HG03378 (cell line): ENCODE data around the gene AQP1.

ENCODE experiments used
- ATAC-seq: cut with Tn5 transposase; IDR thresholded peaks from one replicate; pipeline ENCODE4 v1.9.1; 2021; ENCODE audit warnings: mild to moderate bottlenecking, moderate library complexity; ENCODE audit not compliant: unreplicated experiment

Gene AQP1

DNA sequence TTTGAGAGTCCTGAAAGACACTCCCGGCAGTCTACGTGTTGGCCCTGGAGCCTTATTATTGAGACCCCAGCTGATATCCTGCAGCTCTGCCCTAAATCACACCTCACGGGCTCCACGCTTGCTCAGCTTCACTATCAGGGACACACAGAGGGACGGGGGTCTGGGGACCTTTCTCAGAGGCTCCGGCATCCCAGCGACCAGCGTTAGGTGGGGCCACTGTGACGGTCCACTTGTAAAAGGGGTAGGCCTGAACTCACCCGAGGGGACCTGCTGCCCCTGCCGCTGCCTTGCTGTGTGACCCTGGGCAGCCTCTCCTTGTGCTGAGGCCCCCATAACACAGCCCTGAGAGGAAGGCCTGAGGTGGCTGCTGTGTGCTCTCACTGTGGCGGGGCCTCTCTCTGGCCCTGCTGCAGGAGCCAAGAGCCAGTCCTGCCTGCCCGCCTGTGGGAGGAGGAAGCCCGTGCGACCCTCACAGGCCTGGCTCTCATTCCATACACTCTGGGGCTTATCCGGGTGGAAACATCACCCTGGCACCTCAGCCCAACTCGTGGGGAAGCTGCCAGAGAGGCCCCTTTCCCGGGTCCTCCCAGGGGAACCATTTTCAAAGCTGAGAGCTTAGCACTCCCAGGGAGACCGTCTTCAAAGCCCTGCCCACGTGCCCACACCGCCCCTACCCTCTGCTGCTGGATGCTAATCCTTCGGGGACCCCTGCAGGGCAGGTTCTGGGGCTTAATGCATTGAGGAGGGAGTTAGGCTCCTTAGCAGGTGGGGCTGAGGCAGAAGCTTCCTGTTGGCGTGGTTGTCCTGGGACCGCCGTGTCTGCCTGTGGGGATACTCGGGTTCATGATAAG is 21.7 kb downstream of the AQP1 start:
- ATAC-seq: no peak

DNA sequence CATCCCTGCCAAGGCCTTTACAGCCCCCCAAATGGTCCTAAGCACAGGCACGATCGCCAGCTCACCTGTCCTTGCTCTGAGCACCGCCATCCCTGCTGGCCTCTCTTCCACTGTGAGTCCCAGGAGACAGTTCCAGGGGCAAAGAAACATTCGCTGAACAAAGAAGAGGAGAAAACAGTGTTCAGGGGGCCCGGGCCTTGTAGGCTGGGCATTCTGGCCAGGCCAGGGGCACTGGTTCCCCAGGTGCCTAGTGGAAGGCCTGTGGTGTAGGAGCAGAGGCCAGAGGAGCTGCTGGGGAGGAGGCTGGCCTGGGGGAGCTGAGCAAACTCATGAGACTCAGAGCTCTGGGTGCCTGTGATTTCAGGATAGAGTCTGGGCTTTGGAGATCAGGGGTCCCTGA is 22.6 kb downstream of the AQP1 start:
- no peak for ATAC-seq

DNA sequence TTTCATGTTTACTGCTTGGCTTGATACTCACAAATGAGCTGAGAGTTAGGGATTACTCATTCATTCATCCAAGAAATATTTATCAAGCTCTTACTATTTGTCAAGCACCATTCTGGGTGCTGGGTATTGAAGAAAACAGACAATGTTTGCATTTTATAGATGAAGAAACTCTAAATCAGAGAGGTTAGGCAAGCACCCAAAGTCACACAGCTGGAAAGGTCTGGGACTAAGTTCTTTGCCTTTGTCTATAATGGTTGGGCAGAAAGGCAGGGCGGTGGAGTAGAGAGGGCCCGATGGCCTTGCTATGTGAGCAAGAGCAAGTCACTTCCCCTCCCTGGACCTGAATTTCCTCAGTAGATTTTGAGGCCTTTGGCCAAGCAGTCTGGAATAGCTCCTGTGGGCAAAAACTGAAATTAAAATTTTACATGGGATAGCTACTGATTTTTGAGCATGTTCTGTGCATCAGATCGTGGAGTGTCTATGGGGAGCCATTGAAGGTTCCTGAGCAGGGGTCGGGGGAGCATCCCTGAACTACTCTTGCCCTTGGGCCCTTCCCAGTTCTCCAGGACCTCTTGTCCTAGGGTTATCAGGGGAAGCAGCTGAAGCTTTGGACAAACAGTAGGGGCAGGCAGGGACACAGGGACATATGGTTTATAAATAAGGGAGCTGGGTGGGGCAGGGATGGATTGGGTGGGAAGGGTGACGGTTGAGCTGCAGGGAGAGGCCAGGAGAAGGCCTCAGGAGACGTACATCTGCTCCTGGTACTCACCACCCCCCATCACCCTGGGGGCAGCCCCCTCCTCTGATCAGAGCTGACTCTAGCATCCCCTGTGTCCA is 23.3 kb downstream of the AQP1 start:
- no peak for ATAC-seq

DNA sequence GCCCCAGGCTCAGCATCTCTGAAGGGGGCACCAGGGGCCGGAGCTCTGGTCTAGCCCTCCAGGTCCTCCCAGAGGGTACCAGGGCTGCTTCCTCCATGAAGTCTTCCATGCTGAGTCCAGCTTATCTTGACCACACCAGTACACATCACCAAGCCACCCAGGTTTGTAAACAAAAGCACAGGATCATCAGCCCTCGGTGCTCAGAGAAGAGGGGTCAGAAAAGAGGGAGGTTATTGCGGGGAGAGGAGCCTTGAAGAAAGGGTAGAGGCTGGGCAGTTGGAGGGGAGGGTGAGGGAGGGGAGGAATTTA is 23.9 kb downstream of the AQP1 start:
- no peak for ATAC-seq

DNA sequence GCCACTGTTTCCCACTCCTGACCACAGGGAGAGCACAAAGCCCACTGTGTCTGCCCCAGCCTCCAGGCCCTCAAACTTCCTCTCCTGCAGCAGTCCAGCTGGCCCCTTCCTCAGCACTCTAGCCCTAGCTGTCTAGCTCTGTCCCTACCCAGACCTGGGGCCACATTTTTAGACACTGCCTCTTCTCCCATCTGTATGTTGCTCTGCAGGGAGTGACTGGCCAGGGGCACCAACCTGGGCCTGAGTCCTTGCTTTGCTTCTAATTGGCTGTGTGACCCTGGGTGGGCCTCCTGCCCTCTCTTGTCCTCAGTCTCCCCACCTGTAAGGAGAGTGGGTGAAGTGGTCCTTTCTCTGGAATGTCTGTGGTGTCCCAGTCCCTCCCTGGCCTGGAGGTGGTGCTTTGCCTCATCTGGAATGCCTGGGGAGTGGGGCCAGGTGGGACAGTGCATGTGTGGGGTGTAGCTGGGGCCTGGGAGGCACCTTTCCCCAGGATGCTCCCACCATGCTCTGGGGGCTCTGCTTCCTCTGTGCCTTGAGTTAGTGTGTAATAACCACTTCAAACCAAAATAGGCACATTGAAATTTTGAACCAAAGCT is 25.1 kb downstream of the AQP1 start:
- no peak for ATAC-seq

DNA sequence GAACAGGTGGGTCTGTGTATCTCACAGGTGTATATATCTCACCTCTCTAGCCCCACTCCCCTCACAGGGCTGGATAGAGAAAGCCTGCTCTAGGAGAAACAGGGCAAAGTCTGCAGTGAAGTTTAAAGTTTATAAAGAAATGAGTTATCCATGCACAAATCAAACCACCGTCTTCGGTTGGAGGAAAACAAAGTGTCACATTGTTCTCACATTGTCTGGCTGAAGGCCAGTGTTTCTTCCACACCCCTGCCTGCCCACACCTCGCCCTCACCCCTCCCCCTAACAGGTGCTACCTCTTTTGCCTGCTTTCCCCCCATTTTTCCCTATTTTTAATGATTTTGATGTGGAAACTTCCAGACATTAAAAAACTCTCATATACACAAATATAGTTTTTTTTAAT is 25.8 kb downstream of the AQP1 start:
- ATAC-seq: no peak

DNA sequence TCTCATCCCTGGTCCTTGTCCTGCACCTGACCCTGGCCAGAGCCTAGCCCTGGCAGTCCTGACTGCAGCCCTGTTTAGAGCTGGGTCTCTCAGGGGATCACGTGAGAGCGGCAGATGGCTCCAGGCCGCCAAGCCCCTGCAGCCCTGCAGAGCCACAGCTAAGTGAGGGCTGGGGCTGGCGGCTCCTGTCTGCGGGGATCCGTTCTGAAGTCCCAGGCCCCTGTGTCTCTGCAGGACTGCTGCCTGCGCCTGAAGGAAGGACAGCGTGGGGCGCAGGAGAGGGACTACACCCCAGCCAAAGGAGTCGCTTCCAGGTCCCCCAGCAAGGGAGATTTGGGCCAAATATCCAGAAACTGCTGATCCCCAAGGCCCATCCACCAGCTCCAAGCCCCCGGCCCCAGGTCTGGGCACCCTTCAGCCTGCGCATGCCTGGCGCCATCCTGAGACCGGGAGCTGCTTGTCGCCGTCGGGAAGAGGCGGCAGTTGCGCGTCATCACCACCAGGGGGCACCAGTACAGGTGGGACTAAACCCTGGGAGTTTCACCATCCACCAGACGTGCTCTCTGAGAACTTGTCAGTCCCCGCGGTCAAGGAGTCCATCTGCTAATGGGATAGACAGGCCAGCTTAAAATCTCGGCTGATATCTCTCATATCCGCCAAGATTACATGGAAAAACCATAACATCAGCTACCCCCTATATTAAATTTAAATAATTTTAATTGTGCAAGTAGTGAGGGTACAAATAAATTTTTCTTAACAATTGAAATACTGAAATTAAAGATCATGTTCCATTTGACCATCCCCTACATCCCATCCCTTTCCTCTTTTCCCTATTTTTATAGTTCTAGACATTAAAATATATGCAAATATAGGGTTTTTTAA is 27.0 kb downstream of the AQP1 start:
- ATAC-seq: peak; percentile 84

DNA sequence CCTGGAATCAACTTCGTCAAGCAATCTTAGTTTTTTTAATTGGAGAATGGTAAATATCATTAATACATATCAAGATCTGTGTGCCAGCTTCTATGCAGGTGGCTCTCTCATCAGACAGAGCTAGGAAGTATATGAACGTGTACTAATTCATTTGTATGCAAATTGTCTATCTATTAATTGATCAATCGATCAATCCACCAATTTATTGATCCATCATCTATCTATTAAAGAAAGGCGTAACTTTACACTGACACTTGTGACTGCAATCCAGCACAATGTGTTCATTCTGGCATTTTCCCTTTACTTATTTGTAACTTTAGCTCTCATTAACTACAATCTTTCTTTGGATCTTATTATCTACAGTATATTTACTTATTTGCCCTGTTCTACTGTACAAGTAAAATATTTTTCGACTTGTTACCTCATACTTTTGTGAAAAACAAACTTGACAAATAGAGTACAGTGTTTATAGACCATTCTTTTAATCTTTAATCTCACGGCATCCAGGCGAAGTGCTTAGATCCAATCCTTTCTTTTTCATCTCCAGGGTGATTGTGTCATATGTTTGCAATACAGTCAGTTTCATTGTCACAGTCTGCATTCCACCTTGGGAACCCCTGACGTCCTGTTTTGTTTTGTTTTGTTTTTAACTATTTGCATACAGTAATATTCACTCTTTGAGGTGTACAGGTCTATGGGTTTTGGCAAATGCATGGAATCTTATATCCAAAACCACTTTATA is 30.1 kb downstream of the AQP1 start:
- ATAC-seq: no peak

DNA sequence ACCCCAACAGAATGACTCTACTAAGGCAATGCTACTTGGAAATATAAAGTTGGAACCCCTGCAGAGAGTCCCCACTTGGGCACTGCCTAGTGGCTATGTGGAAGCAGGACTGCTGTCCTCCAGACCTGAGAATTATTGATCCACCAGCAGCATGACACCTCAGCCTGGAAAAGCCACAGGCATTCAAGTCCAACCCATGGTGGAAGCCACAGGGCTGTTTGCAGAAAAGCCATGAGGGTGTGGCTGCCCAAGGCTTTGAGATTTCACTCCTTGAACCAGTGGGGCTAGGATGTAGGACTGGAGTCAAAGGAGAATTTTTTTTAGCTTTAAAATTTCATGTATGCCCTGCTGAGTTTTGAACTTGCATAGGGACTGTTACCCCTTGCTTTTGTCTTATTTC is 38.5 kb downstream of the AQP1 start:
- ATAC-seq: no peak

DNA sequence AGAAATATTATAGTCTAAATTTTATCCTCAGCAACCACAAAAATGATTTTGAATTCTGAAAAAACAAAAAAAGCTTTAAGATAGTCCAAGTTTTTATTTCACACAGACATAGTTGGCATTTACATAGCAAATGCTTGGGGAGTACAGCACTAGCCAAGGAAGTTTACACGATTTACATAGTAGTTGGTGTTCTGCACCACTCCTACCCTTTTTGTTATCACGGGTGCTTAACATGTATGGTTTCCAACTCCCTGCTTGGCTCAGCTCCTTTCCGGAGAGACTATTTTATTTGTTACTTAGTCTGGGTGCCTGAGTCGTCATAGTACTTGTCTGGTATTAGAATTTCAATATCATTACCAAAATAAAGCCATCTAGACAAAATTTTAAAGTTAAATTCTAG is 43.3 kb downstream of the AQP1 start:
- ATAC-seq: no peak

DNA sequence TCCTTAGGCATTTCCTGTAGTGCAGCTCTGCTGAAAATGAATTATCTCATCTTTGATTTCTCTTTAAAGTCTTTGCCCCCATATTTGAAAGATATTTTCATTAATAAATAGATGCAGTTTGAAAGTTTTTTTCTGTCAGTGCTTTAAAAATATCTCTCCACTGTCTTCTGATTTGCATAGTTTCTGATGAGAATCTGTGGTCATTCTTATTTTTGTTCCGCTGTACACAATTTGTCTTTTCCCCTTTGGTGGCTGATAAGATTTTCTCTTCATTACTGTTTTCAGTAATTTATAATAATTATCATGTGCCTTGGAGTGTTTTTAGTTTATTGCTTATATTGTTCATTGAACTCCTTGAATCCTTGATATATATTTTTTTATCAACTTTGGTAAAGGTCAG is 45.1 kb downstream of the AQP1 start:
- no peak for ATAC-seq

DNA sequence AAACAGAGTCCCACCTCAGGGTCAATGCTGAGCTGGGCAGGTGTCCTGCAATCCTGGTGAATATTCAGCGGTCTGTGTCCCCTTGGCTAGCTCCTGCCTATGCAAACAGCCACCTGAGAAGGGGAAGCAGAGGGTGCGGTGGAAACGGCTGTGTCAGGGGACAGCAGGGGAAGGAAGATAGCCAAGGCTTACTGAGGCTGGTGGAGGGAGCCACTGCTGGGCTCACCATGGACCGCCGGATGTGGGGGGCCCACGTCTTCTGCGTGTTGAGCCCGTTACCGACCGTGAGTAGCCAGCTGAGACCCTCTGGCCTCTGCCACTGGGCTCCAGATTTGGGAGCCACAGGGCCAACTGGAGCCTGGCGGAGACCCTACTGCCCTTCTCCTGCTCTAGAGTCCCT is 52.2 kb downstream of the AQP1 start, which contains the start of gene GHRHR:
GHRHR (plus strand) TSS at position 112 of the 400 bp plus-strand sequence; CDS start at position 228, 116 bp downstream.
- ATAC-seq: no peak

DNA sequence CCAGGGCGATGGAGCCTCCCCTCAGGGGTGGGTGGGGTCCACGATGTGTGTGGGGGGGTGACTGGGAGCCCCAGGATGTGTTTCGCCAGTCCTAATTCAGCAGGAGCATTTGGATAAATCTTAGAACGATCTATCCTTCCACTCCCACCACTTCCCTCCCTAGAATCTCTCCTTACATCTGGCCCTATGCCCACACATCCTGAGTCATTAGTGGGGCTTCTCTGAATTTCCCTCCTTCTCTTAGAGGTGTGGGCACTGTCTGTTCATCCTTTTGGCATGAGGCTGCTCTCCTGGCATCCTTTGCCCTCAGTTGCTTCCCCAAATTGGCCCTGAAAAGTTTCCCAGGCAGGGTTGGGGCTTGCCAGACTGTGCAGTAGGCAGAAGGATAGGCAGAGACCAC is 53.7 kb downstream of the AQP1 start:
- no peak for ATAC-seq

DNA sequence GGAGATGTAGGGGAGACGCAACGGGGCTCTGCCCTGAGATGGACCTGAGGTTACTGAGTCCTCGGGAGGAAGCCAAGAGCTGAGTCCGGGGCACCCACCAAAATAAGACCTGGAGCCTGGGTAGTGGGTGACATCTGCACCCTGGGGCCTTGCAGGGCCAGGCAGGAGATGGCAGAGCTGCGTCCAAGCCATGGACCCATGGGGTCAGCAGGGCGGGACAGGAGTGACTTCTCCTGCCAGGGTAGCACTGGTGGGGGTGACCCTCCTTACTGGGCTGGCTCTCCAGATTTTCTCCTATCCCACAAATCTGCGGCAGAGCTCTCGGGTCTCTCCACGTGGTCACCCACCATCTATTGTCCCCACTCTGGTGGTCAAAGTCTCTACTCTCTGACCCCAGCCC is 54.2 kb downstream of the AQP1 start:
- no peak for ATAC-seq

DNA sequence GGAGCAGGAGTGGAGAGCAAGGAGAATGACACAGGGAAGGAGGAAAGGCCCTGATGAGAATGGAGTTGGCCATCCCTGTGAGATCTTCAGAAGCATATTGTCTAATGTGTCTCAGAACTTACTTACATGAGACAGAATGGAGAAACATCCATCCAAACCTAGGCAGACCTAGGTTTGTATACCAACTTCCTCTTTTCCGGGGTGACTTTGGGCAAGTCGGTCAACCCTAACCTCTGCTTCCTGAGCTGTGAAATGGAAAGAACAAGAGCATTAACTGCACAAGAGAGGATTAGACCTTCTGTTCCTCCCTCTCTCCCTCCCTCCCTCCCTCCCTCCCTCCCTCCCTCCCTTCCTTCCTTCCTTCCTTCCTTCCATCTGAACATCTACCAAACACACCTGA is 56.6 kb downstream of the AQP1 start:
- ATAC-seq: peak; percentile 48

DNA sequence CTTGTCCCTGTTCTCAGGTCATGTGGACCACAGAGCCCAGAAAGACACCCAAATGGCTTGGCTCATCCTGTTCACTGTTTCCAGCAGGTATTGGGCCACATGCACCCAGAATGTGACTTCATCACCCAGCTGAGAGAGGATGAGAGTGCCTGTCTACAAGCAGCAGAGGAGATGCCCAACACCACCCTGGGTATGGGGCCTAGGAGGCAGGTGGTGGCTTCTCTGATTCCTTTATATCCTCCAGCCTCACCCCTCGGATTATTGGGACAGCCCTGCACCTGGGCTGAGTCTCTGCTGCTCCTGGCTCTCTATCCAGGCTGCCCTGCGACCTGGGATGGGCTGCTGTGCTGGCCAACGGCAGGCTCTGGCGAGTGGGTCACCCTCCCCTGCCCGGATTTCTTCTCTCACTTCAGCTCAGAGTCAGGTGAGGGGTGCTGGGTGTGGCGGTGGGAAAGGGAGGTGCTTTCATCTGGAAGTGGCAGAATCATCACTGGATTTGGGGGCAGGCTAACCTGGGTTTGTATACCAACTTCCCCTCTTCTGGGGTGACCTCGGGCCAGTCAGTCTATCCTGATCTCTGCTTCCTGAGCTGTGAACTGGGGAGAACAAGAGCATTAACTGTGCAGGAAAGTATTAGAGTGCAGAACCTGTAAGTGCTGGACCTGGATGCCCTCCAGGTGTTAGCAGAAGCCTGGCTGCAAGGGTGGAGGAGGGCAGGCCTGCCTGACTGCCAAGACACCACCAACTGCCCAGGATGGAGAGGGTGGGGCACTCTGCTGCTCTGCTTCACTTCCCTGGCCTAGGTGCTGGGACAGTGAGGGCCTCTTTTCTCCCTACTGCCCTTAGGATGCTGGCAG is 57.3 kb downstream of the AQP1 start:
- peak; percentile 14 for ATAC-seq

DNA sequence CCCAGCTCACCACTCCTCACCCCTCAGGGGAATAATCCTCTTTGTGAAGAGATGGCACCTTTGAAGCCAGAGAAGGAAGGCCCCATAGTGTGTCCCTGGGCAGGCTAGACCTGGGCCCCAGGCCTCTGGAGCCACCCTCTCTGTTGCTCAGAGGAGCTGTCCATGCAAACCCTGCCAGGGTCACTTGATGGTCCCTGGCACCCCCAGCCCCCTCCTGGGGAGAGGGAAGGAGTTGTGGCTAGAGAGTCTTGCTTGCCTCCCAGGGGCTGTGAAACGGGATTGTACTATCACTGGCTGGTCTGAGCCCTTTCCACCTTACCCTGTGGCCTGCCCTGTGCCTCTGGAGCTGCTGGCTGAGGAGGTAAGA is 57.9 kb downstream of the AQP1 start:
- ATAC-seq: no peak

DNA sequence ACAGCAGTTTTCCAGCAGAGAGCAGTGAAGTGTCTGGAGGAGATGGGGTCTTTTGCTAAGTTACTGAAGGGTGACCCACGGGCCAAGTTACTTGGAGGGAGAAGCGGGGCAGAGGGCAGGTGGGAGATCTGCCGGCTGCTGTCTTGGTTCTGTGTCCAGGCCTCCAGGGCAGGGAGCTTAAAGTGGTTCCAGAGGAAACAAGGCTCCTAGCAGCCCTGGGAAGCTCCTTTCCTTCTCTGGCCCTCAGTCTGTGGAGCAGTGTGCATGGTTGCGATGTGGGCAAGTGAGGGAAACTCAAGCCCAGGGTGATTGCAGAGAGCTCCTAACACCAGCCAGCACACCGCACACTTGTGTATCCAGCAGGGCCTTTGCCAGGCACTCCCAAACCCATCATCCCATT is 58.4 kb downstream of the AQP1 start:
- no peak for ATAC-seq

DNA sequence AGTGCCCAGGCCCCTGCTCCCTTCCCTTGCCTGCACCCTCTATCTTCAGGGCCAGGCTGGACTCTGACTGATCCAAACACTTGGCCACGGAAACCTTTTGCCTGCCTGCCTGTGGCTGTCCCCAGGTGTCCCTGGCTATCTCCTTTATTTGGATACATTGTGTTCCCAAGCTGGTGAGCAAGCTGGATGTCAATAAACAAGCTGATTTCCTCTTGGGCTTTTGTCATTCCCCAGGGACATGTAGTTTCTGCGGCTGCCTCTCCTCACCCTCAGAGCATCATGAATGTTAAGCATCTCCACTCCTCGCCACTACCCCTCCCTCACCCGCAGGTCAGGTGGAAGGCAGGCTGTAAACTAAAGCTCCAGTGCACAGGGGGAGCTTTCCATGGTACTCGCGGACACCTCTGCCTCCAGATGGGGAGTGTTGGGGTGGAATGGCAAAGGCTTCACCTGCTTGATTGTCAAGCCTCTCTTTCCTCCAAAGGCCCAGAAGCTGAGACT is 59.0 kb downstream of the AQP1 start:
- no peak for ATAC-seq
